ENCODE measurements around the gene RPGRIP1L. TPM values are rescaled to one million over a fixed set of nuclear protein-coding genes. Genes with fewer than 3 reads are reported as not detected.

The RPGRIP1L gene
- total and polyA plus RNA-seq, 2 of the 8 experiments (the other 6 are each of a cell fraction or from before 2014, with no cell fraction given): 4.0 to 13.7 TPM

GRCh38 chr16:53703590-53704444 is at the start of gene RPGRIP1L, which contains the start of gene FTO (continued):
- TF ChIP-seq POU5F1 (IDR thresholded peaks at IDR 0.05; ENCODE audit: low read depth, low read length) (no peak), SUZ12 (IDR thresholded peaks at IDR 0.05; ENCODE audit: low read length) (no peak), POLR2AphosphoS5 (IDR thresholded peaks at IDR 0.05; ENCODE audit: low read depth, low read length) (peak; percentile 58), CBX5 (IDR thresholded peaks at IDR 0.05; ENCODE audit: low read depth, low read length) (no peak), TCF12 (IDR thresholded peaks at IDR 0.05; ENCODE audit: low read depth, low read length) (0 out of 2 replicates have a peak, but pooled peaks have one; percentile 22), RXRA (IDR thresholded peaks at IDR 0.05; ENCODE audit: insufficient read depth, low read depth, low read length) (no peak), TAF7 (optimal IDR thresholded peaks at IDR 0.05; ENCODE audit: borderline replicate concordance, low read depth, low read length) (no peak), TAF1 (IDR thresholded peaks at IDR 0.05; ENCODE audit: low read depth, low read length) (no peak), BACH1 (IDR thresholded peaks at IDR 0.05; ENCODE audit: low read length) (0 out of 2 replicates have a peak, but pooled peaks have one; percentile 13), POLR2A (IDR thresholded peaks at IDR 0.05; ENCODE audit: control extremely low read depth in 1 of 2, low read depth in 2 of 2, low read length in 2 of 2) (no peak; a peak in 1 of 3 replicates), CEBPB (IDR thresholded peaks at IDR 0.05; ENCODE audit: low read depth, low read length) (no peak), HDAC6 (IDR thresholded peaks at IDR 0.05; ENCODE audit: low read depth, low read length) (no peak), EGR1 (IDR thresholded peaks at IDR 0.05; ENCODE audit: borderline replicate concordance, low read depth, low read length) (no peak), PHF8 (conservative IDR thresholded peaks at IDR 0.05; ENCODE audit: low read depth, low read length) (no peak; the same call in 1 of the 2 replicates), GABPA (IDR thresholded peaks at IDR 0.05; ENCODE audit: borderline replicate concordance, insufficient read depth, low read length) (no peak), RNF2 (IDR thresholded peaks at IDR 0.05; ENCODE audit: borderline replicate concordance, low read depth, low read length, missing control alignments, poor library complexity, severe bottlenecking) (no peak), HDAC2 (IDR thresholded peaks at IDR 0.05; ENCODE audit: borderline replicate concordance in 1 of 2, low read depth in 2 of 2, low read length in 2 of 2) (no peak), NANOG (IDR thresholded peaks at IDR 0.05; ENCODE audit: insufficient read depth, low read depth, low read length, poor library complexity, severe bottlenecking) (no peak), CTCF (IDR thresholded peaks at IDR 0.05; ENCODE audit: control extremely low read depth in 1 of 3, insufficient read depth in 1 of 3, low read depth in 1 of 3, low read length in 3 of 3) (no peak), ATF3 (IDR thresholded peaks at IDR 0.05; ENCODE audit: insufficient read depth, low read depth, low read length) (no peak)

All from H1 (cell line).